GM10847 (cell line): ENCODE data around the gene SMIM21.

Source experiments
- POLR2A ChIP-seq: IDR thresholded peaks from 2 replicates; pipeline ENCODE4 v1.6.1; 2011; ENCODE audit not compliant: insufficient read length; ENCODE audit errors: extremely low read depth

The SMIM21 gene

DNA sequence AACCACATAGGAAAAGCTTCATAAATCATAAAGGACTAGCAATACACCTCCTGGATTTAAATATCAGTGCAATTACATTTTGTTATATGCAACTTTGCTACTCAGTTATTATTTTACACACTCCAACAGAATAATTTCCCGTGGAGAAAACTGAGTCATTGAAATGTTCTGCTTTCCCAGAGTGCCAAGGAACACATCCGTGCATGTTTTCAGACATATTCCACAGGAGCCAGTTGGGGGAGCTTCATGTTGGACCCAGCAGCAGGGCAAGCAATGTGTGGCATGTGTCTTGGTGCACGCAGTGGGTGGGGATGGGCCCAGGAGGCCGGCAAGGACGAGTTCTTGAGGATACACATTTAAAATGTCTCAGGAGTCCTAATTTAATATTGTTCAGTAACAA, 14.4 kb upstream of the SMIM21 start:
- TF ChIP-seq POLR2A: no peak

DNA sequence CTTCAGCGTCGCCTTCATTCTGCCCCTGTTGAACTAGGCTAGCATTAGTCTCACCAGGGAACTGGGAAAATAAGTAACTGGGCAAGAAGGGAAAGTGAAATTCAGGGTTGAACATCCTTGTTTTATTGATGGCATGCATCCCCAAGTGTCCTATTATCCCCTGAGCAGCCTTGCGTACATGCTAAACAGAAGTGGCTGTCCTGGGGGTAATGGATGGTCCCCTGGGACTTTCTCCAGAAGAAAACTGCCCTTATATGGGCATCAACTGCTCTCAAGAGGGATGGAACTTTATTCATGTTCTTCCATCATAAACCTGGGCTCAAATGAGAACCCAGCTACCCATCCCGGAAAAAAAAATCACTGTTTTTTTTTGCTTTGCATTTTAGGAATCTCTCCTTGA, 11.8 kb upstream of the SMIM21 start:
- no peak for TF ChIP-seq POLR2A

DNA sequence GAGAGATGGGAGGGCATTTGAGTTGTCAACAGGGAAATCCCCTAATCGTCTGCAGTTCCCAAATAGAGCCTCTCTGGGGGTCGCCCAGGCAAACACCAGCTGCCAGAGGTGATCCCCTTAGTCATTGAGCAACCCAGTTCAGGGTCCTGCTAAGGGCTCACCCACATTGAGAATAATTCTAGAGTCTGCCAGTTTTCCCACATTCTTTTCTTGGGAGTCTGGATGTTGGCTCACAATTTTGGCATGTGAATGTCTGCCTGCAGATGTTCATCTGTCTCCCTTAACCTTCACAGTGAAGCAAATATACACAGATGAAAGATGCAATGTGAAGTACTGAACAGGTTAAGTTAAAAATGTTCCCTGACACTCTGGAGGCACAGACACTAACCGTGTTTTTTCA, 11.4 kb upstream of the SMIM21 start:
- TF ChIP-seq POLR2A: no peak

DNA sequence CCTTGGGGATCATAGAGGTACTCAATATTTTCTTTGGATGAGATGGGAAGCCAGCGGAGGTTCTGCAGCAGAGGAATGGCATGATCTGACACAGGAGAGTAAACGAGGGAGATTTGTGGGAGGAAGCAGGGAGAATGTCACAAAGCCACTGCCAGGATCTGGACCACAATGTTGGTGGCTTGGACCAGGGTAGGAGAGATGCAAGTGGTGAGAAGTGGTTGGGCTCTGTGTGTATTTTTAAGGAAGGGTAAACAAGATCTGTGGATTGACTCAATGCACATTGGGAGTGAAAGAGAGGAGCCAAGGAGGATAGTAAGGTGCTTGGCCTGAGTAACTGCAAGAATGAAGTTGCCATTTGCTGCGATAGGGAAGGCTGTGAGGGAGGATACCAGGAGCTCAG, 10.5 kb upstream of the SMIM21 start:
- no peak for TF ChIP-seq POLR2A

DNA sequence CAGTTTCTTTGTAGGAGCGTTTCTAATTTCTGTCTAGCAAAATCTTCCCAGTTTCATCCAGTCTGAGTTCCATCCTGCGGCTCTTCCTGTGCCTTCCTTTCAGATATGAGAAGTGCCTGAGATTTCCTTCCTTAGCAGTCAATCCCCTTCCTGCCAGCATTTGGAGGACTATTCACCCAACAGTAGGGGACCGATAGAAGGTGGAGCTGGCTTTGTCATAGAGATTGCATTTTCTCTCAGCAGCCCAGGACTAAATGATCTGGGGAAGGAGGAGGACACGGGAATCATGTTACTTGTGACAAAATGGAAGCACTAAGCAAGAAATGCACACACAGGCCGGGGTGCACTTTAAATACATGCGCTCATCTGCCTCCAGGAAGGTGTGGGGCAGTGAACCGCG, 5.6 kb upstream of the SMIM21 start:
- TF ChIP-seq POLR2A: no peak

DNA sequence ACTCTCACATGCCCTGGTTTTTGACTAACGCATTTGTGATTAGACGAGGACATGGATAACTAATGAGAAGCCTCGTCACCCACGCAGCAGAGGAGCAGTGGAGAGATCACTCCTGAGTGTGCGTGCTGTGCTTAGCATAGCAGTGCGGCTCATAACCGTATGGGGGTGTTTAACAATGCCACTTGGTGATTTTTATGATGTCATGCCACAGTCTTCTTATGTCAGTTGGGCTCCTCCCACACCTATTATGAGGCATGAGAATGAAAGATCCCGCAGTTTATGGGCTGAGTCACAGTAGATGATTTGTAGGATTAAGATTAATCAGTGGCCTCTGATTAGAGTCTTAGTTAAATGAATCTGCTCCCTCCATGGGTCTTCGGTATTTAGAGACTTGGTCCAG, 2.5 kb upstream of the SMIM21 start:
- no peak for TF ChIP-seq POLR2A

DNA sequence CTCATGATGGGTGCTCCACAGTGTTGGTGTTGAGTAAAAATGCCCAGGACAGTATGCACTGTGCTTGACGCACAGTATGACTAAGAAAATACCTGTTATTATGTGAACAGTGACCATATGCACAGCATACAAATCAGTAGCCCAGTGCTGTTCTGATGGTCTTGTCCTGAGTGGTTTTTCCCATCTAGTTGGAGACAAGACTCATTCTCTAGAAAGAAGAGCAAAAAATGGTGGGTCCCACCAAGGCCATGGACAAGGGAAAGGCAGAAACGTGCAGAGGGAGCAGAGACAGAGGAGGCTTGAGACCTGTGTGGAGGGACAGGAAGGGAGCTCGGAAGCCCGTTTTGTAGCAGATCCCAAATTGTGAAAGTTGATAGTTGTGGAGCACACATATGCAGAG, 987 bp upstream of the SMIM21 start:
- TF ChIP-seq POLR2A: no peak

DNA sequence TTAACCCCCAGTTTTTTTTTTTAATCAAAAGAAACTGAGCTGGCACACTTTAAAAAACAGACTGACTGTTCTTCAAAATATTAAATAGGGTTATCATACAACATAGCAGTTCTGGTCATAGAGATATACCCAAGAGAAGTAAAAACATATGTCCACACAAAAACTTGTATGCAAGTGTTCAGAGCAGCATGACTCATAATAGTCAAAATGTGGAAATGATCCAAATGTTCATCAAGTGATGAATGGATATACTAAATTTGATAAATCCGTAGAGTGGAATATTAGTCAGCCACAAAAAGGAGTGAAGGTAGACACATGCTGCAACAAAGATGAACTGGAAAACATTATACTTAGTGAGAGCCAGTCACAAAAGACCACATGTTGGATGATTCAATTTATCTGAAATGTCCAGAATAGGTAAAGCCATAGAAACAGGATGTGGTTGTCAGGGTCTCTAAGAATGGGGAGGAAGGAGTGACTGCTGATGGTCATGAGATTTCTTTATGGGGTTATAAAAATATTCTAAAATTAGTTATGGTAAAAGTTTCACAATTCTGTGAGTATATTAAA, 5.1 kb downstream of the SMIM21 start:
- no peak for TF ChIP-seq POLR2A

DNA sequence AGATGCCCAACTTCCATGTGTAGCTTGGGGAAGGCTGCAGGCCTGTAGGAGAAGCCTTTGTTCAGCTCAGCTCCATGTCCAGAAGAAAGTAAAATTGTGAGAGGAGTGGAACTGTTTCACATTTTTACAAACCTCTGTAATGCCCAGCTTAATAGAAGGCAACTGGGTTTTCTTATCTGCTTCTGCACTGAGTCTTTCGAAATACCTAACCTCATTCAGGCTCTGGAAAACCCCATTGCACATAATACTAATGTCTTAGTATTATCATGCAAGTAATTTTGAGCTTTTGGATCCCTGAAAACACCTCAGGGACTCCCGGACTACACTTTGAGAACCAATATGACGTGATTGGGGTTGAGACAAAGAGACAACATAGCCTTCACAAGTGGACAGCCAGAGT, 5.8 kb downstream of the SMIM21 start:
- TF ChIP-seq POLR2A: no peak

DNA sequence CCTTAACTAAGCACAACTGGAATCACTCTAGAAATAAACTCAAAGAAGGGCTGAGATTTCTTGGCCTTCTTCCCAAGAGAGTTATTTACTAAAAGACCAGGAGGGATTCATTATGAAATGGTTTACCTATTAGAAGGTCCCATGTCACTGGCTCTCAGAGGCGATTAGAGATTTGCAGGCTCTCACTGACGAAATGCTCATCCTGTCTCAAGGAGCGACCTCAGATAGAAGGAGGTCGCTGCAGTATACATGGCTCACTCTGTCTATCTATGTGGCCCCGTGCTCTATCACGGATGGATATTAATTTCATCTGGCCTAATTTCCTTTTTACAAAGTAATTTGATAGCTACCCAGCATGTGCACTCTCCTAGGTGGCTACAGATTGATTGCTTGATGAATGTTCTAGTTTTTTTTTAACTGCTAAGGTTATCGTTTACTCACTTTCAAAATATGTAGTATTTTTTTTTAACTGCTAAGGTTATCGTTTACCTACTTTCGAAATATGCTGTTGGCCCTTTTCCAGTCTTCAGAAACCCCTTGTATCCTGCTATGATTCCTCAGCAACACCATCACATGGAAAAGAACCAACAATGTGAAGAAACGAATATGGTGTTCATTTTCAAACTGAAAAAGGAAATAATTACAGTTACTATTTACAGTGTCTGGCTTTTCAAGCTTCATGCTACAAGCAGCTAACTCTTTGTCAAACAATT, 9.1 kb downstream of the SMIM21 start:
- no peak for TF ChIP-seq POLR2A

DNA sequence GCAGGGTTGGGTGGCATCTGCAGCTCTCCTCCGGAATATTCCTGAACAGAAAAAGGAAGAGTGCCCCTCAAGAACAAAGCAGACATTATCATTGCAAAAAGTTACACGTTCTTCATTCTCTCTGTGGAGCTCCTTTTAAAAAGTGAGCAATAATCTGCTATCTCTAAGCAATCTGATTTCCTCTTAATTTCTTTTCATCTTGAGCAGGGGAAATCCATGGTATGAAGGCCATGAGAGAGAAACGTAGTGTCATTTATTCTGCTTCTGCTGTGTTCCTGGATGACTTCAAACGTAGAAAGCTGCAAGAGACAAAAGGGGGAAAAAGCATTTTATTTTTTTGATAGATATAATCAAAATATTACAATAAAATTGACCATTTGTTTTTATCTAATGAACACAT, 16.9 kb downstream of the SMIM21 start:
- TF ChIP-seq POLR2A: no peak

DNA sequence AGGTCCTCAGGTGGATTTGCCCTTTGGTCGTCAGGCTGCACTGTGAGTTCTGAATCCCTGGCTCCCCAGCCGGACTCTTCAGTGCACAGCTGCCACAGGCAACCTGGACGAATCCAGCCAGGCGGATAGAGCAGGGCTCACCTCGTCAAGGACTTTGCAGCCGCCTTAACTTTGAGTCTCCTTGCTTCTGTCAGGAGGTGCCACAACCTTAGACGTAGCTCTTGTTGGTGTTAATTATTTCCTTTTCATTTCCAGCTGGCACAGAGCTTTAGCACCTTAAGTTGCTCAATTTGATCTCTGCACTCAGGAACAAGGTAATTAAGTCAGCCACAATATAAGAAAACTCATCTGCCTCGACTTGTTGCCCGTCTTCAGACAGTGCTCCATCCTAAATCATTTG, 17.7 kb downstream of the SMIM21 start:
- no peak for TF ChIP-seq POLR2A

DNA sequence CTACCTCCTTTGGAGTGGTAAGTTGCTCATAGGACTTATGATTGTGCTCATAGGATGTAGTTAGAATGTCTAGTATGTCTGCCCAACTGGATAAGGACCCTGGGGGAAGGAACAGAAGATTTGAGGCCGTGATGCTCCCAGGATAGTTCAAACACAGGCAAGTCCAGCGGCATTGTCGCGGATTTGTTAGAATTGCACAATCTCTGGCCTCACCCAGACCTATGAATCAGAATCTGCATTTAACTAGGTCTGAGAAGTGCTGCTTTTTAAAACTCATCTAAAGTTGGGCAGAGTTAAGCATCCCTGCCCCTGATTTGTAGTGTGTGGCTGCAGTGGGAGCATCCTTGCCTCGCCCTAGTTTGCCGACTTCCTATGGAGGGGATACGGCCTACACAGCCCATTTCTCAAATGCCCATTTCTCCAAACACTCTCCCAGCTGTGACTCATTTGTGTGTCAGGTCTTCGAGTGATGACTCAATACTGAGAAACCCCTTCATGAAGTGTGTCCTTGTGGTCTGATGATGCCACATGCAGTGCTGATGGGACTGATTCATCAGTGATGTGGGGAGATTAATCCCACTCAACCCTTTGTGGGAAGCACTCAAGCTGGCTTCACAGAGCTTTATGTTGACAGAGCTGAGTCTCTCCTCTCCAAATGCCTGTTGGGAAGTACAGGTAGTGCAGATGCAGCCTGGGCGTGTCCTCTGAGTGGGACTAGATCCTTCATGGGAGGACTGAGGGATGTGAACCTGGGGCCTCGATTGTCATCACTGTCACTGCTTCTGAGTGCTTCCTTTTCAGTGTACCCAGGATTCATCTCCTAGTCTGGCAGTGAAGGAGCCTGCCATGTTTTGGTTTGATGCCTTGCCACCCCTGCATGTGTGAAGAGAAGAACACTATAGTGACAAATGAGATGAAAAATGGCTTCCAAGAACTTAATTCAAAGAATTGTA, 18.7 kb downstream of the SMIM21 start:
- TF ChIP-seq POLR2A: no peak

DNA sequence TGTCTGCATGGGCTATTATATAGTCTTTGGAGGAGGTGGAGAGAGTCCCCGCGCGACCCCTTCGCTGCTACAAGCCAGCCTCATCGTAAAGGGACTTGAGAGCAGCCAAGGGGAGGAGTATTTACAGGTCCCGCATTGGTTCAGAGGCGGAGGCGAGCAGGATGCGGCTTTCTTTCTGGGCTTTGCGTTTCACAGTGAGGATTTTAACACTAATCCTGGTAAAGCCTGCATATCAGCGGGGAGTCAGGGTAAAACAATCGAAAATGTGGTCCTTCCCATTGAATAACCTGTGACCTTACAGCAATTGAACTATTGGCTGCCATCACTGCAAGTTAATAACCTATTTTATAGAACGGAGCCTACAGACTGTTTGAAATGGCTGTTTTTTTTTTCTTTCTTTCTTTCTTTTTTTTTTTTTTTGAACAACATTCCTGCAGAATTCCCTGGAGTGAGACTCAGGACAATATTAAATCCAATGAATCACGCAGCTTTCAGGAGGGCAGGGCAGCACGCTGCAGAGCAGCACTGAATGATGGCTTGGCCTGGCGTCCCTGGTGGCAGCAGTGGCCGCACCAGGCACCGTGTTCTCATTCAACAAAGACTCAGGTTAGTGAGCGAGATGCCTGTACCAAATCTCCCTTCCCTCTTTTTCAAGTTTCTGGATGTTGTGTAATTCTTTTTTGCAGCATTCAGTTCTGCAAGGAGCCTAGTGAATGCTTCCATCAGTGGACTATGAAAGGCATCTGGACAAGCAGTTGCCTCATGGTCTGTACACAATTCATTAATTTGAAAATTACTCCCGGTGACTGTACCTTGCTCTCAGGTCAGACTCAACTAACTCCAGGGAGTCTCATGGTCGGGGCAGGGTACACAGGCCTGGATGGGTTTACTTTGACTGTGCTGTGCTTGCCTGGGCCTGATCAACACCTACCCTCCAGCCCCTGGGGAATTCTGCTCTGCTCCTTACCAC, 19.8 kb downstream of the SMIM21 start:
- no peak for TF ChIP-seq POLR2A
